Measurements from ENCODE around the gene PCSK5.

GRCh38 chr9:75933982-75934381 lies 43.5 kb downstream of the PCSK5 start:
- TF ChIP-seq CTCF (IDR thresholded peaks at IDR 0.05; ENCODE audit: poor library complexity, severe bottlenecking) (no peak), RAD21 (conservative IDR thresholded peaks at IDR 0.05) (no peak), SMC3 (conservative IDR thresholded peaks at IDR 0.05; ENCODE audit: poor library complexity) (no peak), EP300 (conservative IDR thresholded peaks at IDR 0.05; ENCODE audit: poor library complexity, severe bottlenecking) (no peak), TAF1 (IDR thresholded peaks at IDR 0.05; ENCODE audit: low read depth) (no peak), EZH2 (IDR thresholded peaks at IDR 0.05; ENCODE audit: borderline replicate concordance, insufficient read depth, low read length, poor library complexity, severe bottlenecking) (no peak), MXI1 (conservative IDR thresholded peaks at IDR 0.05; ENCODE audit: poor library complexity, severe bottlenecking) (no peak), POLR2AphosphoS5 (IDR thresholded peaks at IDR 0.05) (no peak), REST (IDR thresholded peaks at IDR 0.05; ENCODE audit: borderline replicate concordance) (no peak)

Measured in neural cell (in vitro differentiated cells).